IMR-90 (cell line): ENCODE data around the gene GMEB2. TPM values are rescaled to one million over a fixed set of nuclear protein-coding genes. Genes with fewer than 3 reads are reported as not detected.

Experiments used
- ATAC-seq: fragments of 200-7000 bp; cut with Tn5 transposase; 2 replicates; pipeline ENCODE4 v1.9.1; 2020; ENCODE audit warnings: low read depth, mild to moderate bottlenecking, moderate library complexity
- BruUV-seq: library from RNA; stranded (reverse); fragments of 400-500 nt; replicated peaks from 2 replicates; lab custom pipeline; 2021; lab: Mats Ljungman, UMichigan
- CTCF ChIA-PET: fragments of 300-600 bp; formaldehyde crosslinking; extraction: SDS; loops from one replicate; lab custom pipeline; 2021; ENCODE audit warnings: antibody characterized with exemption; lab: Yijun Ruan, JAX
- POLR2A ChIA-PET: fragments of 300-600 bp; sonication (Branson Sonifier 250); formaldehyde crosslinking; loops from one replicate; lab custom pipeline; 2022; ENCODE audit warnings: antibody characterized with exemption; ENCODE audit not compliant: unreplicated experiment; lab: Charles Lee
- DNase-seq: peaks from one replicate; pipeline ENCODE4 v3.0.0; 2013
- H2AFZ ChIP-seq: replicated peaks from 2 replicates; pipeline ENCODE3; 2013; ENCODE audit warnings: low read length, mild to moderate bottlenecking; ENCODE audit not compliant: poor library complexity
- H2AK5ac ChIP-seq: 2 replicates; pipeline ENCODE4 v1.6.1; 2013; ENCODE audit warnings: low read depth, low read length, inconsistent platforms
- H2AK9ac ChIP-seq: replicated peaks from 2 replicates; pipeline ENCODE3; 2013; ENCODE audit warnings: mild to moderate bottlenecking, low read depth, low read length, moderate library complexity; ENCODE audit not compliant: poor library complexity
- H2BK120ac ChIP-seq: 2 replicates; pipeline ENCODE4 v1.6.1; 2013; ENCODE audit warnings: low read depth, low read length, inconsistent platforms
- H2BK15ac ChIP-seq: 3 replicates; pipeline ENCODE4 v1.6.1; 2013; ENCODE audit warnings: low read depth, low read length, inconsistent platforms
- H2BK20ac ChIP-seq: 2 replicates; pipeline ENCODE4 v1.6.1; 2013; ENCODE audit warnings: low read depth, mild to moderate bottlenecking, inconsistent platforms, low read length, moderate library complexity
- H2BK5ac ChIP-seq: 2 replicates; pipeline ENCODE4 v1.6.1; 2013; ENCODE audit warnings: mild to moderate bottlenecking, low read depth, low read length, inconsistent platforms; ENCODE audit not compliant: poor library complexity, severe bottlenecking
- H3K14ac ChIP-seq: replicated peaks from 2 replicates; pipeline ENCODE4 v1.6.1; 2013; ENCODE audit warnings: low read depth, low read length, inconsistent platforms
- H3K18ac ChIP-seq: 2 replicates; pipeline ENCODE4 v1.6.1; 2013; ENCODE audit warnings: low read depth, low read length, control low read depth
- H3K23ac ChIP-seq: 2 replicates; pipeline ENCODE4 v1.6.1; 2013; ENCODE audit warnings: low read depth, low read length, inconsistent platforms
- H3K27ac ChIP-seq: 2 replicates; pipeline ENCODE4 v1.5.1; 2013; ENCODE audit warnings: mild to moderate bottlenecking, control low read depth, low read length; ENCODE audit not compliant: insufficient read depth
- H3K27me3 ChIP-seq: 2 replicates; pipeline ENCODE4 v1.6.1; 2013; ENCODE audit warnings: low read length; ENCODE audit not compliant: control insufficient read depth, insufficient read depth
- H3K36me3 ChIP-seq: 2 replicates; pipeline ENCODE4 v1.6.1; 2013; ENCODE audit warnings: low read length, mixed read lengths; ENCODE audit not compliant: control insufficient read depth, insufficient read depth
- H3K4ac ChIP-seq: 2 replicates; pipeline ENCODE4 v1.6.1; 2013; ENCODE audit warnings: low read depth, low read length, inconsistent platforms
- H3K4me1 ChIP-seq: 2 replicates; pipeline ENCODE4 v1.6.1; 2013; ENCODE audit warnings: low read length, mixed read lengths; ENCODE audit not compliant: control insufficient read depth, insufficient read depth
- H3K4me2 ChIP-seq: 2 replicates; pipeline ENCODE4 v1.6.1; 2013; ENCODE audit warnings: low read depth, mild to moderate bottlenecking, control low read depth, low read length, moderate library complexity
- H3K4me3 ChIP-seq: 2 replicates; pipeline ENCODE4 v1.5.1; 2013; ENCODE audit warnings: low read depth, mild to moderate bottlenecking, control low read depth, low read length, moderate library complexity; ENCODE audit not compliant: insufficient read depth
- H3K56ac ChIP-seq: 2 replicates; pipeline ENCODE4 v1.6.1; 2013; ENCODE audit warnings: low read length, inconsistent platforms; ENCODE audit not compliant: insufficient read depth; ENCODE audit errors: extremely low read depth
- H3K79me1 ChIP-seq, 2 experiments: 2 replicates each; pipeline ENCODE4 v1.6.1; 2013; ENCODE audit warnings: low read length in 2 of 2, inconsistent platforms in 1 of 2, low read depth in 1 of 2
- H3K9ac ChIP-seq: 2 replicates; pipeline ENCODE4 v1.6.1; 2013; ENCODE audit warnings: low read depth, low read length, control low read depth
- H3K9me1 ChIP-seq: 2 replicates; pipeline ENCODE4 v1.6.1; 2013; ENCODE audit warnings: low read length, inconsistent platforms; ENCODE audit not compliant: insufficient read depth
- H3K9me3 ChIP-seq: 2 replicates; pipeline ENCODE4 v1.6.1; 2013; ENCODE audit warnings: low read length; ENCODE audit not compliant: control insufficient read depth, insufficient read depth
- H4K20me1 ChIP-seq: 2 replicates; pipeline ENCODE4 v1.6.1; 2013; ENCODE audit warnings: low read length, inconsistent platforms; ENCODE audit not compliant: insufficient read depth
- H4K5ac ChIP-seq: 2 replicates; pipeline ENCODE4 v1.6.1; 2013; ENCODE audit warnings: mild to moderate bottlenecking, low read depth, low read length, control low read depth
- H4K8ac ChIP-seq, 2 experiments: 2 replicates each; pipeline ENCODE4 v1.6.1; 2013; ENCODE audit warnings: low read depth in 2 of 2, low read length in 2 of 2, control low read depth in 1 of 2, inconsistent platforms in 1 of 2
- H4K91ac ChIP-seq: 2 replicates; pipeline ENCODE4 v1.6.1; 2013; ENCODE audit warnings: low read depth, low read length, inconsistent platforms; ENCODE audit not compliant: insufficient read depth
- BHLHE40 ChIP-seq: fragments of 150-350 bp; IDR thresholded peaks from 2 replicates; pipeline ENCODE4 v1.6.1; 2016; ENCODE audit warnings: mild to moderate bottlenecking, low read depth, low read length
- CEBPB ChIP-seq: IDR thresholded peaks from 2 replicates; pipeline ENCODE4 v1.6.1; 2012; ENCODE audit warnings: low read depth, low read length, improper control_type of control experiment
- CHD1 ChIP-seq: IDR thresholded peaks from 2 replicates; pipeline ENCODE4 v1.6.1; 2012; ENCODE audit warnings: low read depth, low read length, improper control_type of control experiment
- FOS ChIP-seq: fragments of 150-350 bp; IDR thresholded peaks from 2 replicates; pipeline ENCODE4 v1.6.1; 2016; ENCODE audit warnings: low read depth, low read length
- MAFK ChIP-seq: IDR thresholded peaks from 2 replicates; pipeline ENCODE4 v1.6.1; 2012; ENCODE audit warnings: low read depth, low read length, improper control_type of control experiment
- MAZ ChIP-seq: IDR thresholded peaks from 2 replicates; pipeline ENCODE4 v1.6.1; 2012; ENCODE audit warnings: low read depth, mild to moderate bottlenecking, low read length, improper control_type of control experiment, moderate library complexity, borderline replicate concordance
- MXI1 ChIP-seq: IDR thresholded peaks from 2 replicates; pipeline ENCODE4 v1.6.1; 2012; ENCODE audit warnings: low read depth, mild to moderate bottlenecking, low read length, moderate library complexity, borderline replicate concordance
- NFE2L2 ChIP-seq: fragments of 150-350 bp; IDR thresholded peaks from 2 replicates; pipeline ENCODE4 v1.6.1; 2016; ENCODE audit warnings: low read depth, mild to moderate bottlenecking, low read length
- POLR2A ChIP-seq: IDR thresholded peaks from 2 replicates; pipeline ENCODE4 v1.6.1; 2012; ENCODE audit warnings: mild to moderate bottlenecking, low read depth, low read length
- RAD21 ChIP-seq: IDR thresholded peaks from 2 replicates; pipeline ENCODE4 v1.6.1; 2012; ENCODE audit warnings: low read length, improper control_type of control experiment
- RCOR1 ChIP-seq: IDR thresholded peaks from 2 replicates; pipeline ENCODE4 v1.6.1; 2012; ENCODE audit warnings: mild to moderate bottlenecking, low read length, improper control_type of control experiment; ENCODE audit not compliant: insufficient replicate concordance
- RFX5 ChIP-seq: IDR thresholded peaks from 2 replicates; pipeline ENCODE4 v1.8.0; 2012; ENCODE audit warnings: low read depth, mild to moderate bottlenecking, low read length, moderate library complexity
- SMC3 ChIP-seq: fragments of 150-350 bp; IDR thresholded peaks from 2 replicates; pipeline ENCODE4 v1.6.1; 2016; ENCODE audit warnings: low read depth, mild to moderate bottlenecking, antibody characterized with exemption, low read length, moderate library complexity
- WGBS, 2 experiments: methylation state at CpG; one replicate each; pipeline versions ENCODE4 v1.1.5 to v1.1.7; 2013; ENCODE audit warnings: missing lambda C conversion rate in 2 of 2; ENCODE audit not compliant: insufficient read length in 1 of 2; ENCODE audit errors: extremely low coverage in 2 of 2; 5-methylcytosine and 5-hydroxymethylcytosine counted together
- dilution Hi-C: fragments of 300-500 bp; cut with HindIII; formaldehyde crosslinking; loops from one replicate; pipeline ENCODE4 v1.14.3; 2018; ENCODE audit warnings: low sequenced_read_pairs; ENCODE audit not compliant: unreplicated experiment
- in situ Hi-C: fragments of 300-500 bp; cut with MboI; formaldehyde crosslinking; loops from 3 replicates; pipeline ENCODE4 v1.14.3; 2019; ENCODE audit warnings: low sequenced_read_pairs, inconsistent platforms, mixed read lengths
- intact Hi-C: fragments of 100-400 bp; cut with micrococcal nuclease; formaldehyde crosslinking; loops from 2 replicates; pipeline ENCODE4 v1.10.0; 2022
- polyA plus RNA-seq, 3 experiments: library from polyadenylated mRNA; depleted of rRNA; stranded (reverse); fragments of >200 nt; gene quantifications; 2 replicates each; pipeline ENCODE4 v1.2.3, GENCODE V29; 2012; ENCODE audit warnings: low replicate concordance in 1 of 3
- total RNA-seq: library from RNA; depleted of rRNA; stranded (reverse); fragments of >200 nt; gene quantifications from 2 replicates; pipeline ENCODE4 v1.2.3, GENCODE V29; 2012
- TF ChIP-seq, protein P1 (sequence below): conservative IDR thresholded peaks from 2 replicates; pipeline ENCODE4 v1.5.1; 2012; ENCODE audit warnings: mild to moderate bottlenecking, low read depth, low read length, improper control_type of control experiment
- TF ChIP-seq, protein P2 (sequence below): fragments of 150-350 bp; IDR thresholded peaks from 2 replicates; pipeline ENCODE4 v1.6.1; 2017; ENCODE audit warnings: mild to moderate bottlenecking, antibody characterized with exemption, low read length, low read depth
- TF ChIP-seq, protein P3 (sequence below): fragments of 150-350 bp; IDR thresholded peaks from 2 replicates; pipeline ENCODE4 v1.6.1; 2016; ENCODE audit warnings: low read depth, mild to moderate bottlenecking, low read length, moderate library complexity, borderline replicate concordance

The GMEB2 gene
- total and polyA plus RNA-seq, 2 of the 4 experiments (the other 2 are of a cell fraction): 5.0 to 10.0 TPM

DNA sequence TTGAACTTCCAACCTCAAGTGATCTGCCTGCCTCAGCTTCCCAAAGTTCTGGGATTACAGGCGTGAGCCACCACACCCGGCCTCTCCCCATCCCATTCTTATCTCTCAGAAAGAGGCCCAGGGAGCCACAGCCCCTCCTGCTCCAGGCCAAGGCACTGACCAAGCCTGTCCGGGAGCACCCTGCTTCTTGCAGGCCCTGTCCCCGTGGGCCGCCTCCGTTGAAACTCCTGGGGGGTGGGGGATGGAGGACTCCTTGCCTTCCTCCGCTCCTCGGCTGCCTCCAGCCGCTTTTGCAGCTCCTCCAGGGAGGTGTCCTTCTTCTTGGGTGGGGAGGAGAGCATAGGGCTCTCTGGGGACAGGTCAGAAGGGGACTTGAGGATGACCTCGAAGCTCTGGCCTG, 16.6 kb upstream of the GMEB2 start:
- Histone ChIP-seq H2BK5ac (no peak overlapping the region), H2BK15ac (no peak overlapping the region), H2AK5ac (no peak overlapping the region), H3K56ac (no peak overlapping the region), H2BK20ac (no peak overlapping the region), H2AFZ (no peak overlapping the region), H3K18ac (no peak overlapping the region), H3K4me2 (no peak overlapping the region), H3K4me3 (no peak overlapping the region), H2BK120ac (no peak overlapping the region), H3K23ac (no peak overlapping the region), H3K9ac (no peak overlapping the region), H3K27me3 (no peaks in the 10 kb centered on the region), H2AK9ac (no peak overlapping the region), H4K20me1 (peaks cover 3% of the 10 kb centered on the region; the same call in 1 of the 2 replicates), H3K4ac (no peak overlapping the region), H4K8ac (no peak overlapping the region), H3K9me3 (no peaks in the 10 kb centered on the region), H3K79me1 (no peaks in the 10 kb centered on the region; a peak in 1 of 4 replicates), H3K9me1 (no peaks in the 10 kb centered on the region; the same call in 1 of the 2 replicates), H4K5ac (no peak overlapping the region), H4K91ac (no peak overlapping the region), H3K4me1 (no peaks in the 10 kb centered on the region), H3K27ac (no peak overlapping the region), H3K36me3 (no peaks in the 10 kb centered on the region), H3K14ac (no peak overlapping the region)
- dilution Hi-C loops: no loop called here
- no peak for ATAC-seq
- ChIA-PET POLR2A (no interaction called here), CTCF (no interaction called here)
- TF ChIP-seq RCOR1: no peak
- TF ChIP-seq SMC3: no peak
- TF ChIP-seq RFX5: no peak
- TF ChIP-seq FOS: no peak
- TF ChIP-seq MAFK: no peak
- no peak for TF ChIP-seq MAZ
- TF ChIP-seq, protein P1, sequence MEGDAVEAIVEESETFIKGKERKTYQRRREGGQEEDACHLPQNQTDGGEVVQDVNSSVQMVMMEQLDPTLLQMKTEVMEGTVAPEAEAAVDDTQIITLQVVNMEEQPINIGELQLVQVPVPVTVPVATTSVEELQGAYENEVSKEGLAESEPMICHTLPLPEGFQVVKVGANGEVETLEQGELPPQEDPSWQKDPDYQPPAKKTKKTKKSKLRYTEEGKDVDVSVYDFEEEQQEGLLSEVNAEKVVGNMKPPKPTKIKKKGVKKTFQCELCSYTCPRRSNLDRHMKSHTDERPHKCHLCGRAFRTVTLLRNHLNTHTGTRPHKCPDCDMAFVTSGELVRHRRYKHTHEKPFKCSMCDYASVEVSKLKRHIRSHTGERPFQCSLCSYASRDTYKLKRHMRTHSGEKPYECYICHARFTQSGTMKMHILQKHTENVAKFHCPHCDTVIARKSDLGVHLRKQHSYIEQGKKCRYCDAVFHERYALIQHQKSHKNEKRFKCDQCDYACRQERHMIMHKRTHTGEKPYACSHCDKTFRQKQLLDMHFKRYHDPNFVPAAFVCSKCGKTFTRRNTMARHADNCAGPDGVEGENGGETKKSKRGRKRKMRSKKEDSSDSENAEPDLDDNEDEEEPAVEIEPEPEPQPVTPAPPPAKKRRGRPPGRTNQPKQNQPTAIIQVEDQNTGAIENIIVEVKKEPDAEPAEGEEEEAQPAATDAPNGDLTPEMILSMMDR: no peak
- TF ChIP-seq POLR2A: no peak
- no peak for TF ChIP-seq CHD1
- TF ChIP-seq, protein P2, sequence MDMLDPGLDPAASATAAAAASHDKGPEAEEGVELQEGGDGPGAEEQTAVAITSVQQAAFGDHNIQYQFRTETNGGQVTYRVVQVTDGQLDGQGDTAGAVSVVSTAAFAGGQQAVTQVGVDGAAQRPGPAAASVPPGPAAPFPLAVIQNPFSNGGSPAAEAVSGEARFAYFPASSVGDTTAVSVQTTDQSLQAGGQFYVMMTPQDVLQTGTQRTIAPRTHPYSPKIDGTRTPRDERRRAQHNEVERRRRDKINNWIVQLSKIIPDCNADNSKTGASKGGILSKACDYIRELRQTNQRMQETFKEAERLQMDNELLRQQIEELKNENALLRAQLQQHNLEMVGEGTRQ: no peak
- no peak for TF ChIP-seq CEBPB
- no peak for TF ChIP-seq MXI1
- TF ChIP-seq, protein P3, sequence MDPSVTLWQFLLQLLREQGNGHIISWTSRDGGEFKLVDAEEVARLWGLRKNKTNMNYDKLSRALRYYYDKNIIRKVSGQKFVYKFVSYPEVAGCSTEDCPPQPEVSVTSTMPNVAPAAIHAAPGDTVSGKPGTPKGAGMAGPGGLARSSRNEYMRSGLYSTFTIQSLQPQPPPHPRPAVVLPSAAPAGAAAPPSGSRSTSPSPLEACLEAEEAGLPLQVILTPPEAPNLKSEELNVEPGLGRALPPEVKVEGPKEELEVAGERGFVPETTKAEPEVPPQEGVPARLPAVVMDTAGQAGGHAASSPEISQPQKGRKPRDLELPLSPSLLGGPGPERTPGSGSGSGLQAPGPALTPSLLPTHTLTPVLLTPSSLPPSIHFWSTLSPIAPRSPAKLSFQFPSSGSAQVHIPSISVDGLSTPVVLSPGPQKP: no peak
- no peak for TF ChIP-seq BHLHE40
- no peak for TF ChIP-seq NFE2L2
- TF ChIP-seq RAD21: no peak
- BruUV-seq: no TSS peak
- intact Hi-C loops: no loop called here
- DNase-seq: no peak
- in situ Hi-C loops: no loop called here
- 85% methylated on average over 4 of the region's 10 CpGs; no CpG with 5 or more reads in 1 of the 2 experiments for WGBS, 2 experiments
